Measurements from ENCODE around the gene BNIP3.
A peak's percentile ranks its signal among the peaks of the same experiment; 100 is the strongest.

BNIP3 gene

GRCh38 chr10:131979821-131980270 is 1.9 kb downstream of the BNIP3 start:
- Histone ChIP-seq H3K27ac (no peak overlapping the region), H3K9me3 (ENCODE audit: severe bottlenecking) (no peaks in the 10 kb centered on the region), H3K4me3 (ENCODE audit: low read depth, low read length) (peak overlapping the region; percentile 87; the same call in 1 of the 2 replicates), H3K36me3 (peaks cover 10% of the 10 kb centered on the region), H3K27me3 (ENCODE audit: insufficient read depth, low read depth, severe bottlenecking) (no peaks in the 10 kb centered on the region)
- no peak for TF ChIP-seq CTCF (IDR thresholded peaks at IDR 0.05; ENCODE audit: low read depth, low read length)
- no peak for DNase-seq

GRCh38 chr10:131979336-131979735 is 2.4 kb downstream of the BNIP3 start:
- no peak for DNase-seq
- H3K4me3 ChIP-seq (ENCODE audit: low read depth, low read length) = no peak overlapping the region
- TF ChIP-seq CTCF (IDR thresholded peaks at IDR 0.05; ENCODE audit: low read depth, low read length) = no peak

DNA sequence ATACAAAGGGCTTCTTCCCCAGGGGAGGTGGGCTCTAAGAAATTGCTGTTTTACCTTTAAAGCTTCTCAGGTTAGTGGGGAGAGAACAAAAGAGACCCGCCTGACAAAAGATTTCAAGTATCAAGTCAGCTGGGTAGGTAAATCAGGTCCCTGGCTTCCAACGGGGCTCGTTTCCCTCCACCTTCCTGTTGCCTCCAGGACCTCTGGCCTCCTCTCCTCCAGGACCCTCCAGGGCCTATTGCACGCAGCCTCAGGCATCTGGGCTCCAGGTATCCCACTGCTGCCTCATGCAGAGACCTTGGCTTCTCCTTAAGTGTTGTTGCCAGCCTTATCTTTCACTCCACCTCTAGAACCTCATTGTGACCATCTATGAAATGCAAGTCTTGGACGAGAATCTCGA is 2.9 kb downstream of the BNIP3 start:
- Histone ChIP-seq H3K36me3 (peaks cover 10% of the 10 kb centered on the region), H3K27ac (no peak overlapping the region), H3K4me3 (ENCODE audit: low read depth, low read length) (no peak overlapping the region), H3K9me3 (ENCODE audit: severe bottlenecking) (no peaks in the 10 kb centered on the region), H3K27me3 (ENCODE audit: insufficient read depth, low read depth, severe bottlenecking) (no peaks in the 10 kb centered on the region)
- no peak for TF ChIP-seq CTCF (IDR thresholded peaks at IDR 0.05; ENCODE audit: low read depth, low read length)
- DNase-seq = no peak

More at GRCh38 chr10:131979336-131979735, 2.4 kb downstream of the BNIP3 start:
- no peaks in the 10 kb centered on the region for H3K27me3 ChIP-seq (ENCODE audit: insufficient read depth, low read depth, severe bottlenecking)
- H3K27ac ChIP-seq = no peak overlapping the region
- H3K9me3 ChIP-seq (ENCODE audit: severe bottlenecking) = no peaks in the 10 kb centered on the region
- peaks cover 10% of the 10 kb centered on the region for H3K36me3 ChIP-seq

DNA sequence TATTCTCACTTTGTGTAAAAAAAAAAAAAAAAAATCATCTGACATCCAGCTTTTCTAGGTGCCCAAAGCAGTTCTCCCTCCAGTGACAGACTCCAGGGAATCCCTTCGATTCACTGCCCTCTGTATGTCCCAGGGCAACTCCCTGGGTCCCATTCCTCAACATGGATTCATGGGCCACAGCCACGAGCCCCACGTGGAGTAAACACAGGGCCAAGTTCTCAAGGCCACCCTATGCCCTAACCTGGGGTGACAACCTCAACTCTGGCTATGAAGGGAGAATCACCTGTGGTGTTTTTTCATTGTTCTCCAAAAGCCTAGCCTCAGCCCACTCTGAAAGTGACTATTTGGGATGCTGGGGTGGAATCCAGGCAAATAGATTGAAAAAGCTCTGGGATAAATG is 3.4 kb downstream of the BNIP3 start:
- TF ChIP-seq CTCF (IDR thresholded peaks at IDR 0.05; ENCODE audit: low read depth, low read length) = no peak
- Histone ChIP-seq H3K27ac (no peak overlapping the region), H3K36me3 (peaks cover 10% of the 10 kb centered on the region), H3K27me3 (ENCODE audit: insufficient read depth, low read depth, severe bottlenecking) (no peaks in the 10 kb centered on the region), H3K4me3 (ENCODE audit: low read depth, low read length) (no peak overlapping the region), H3K9me3 (ENCODE audit: severe bottlenecking) (no peaks in the 10 kb centered on the region)
- no peak for DNase-seq

GRCh38 chr10:131977323-131978096 is 4.2 kb downstream of the BNIP3 start:
- no peak for TF ChIP-seq CTCF (IDR thresholded peaks at IDR 0.05; ENCODE audit: low read depth, low read length)
- Histone ChIP-seq H3K4me3 (ENCODE audit: low read depth, low read length) (no peak overlapping the region), H3K27ac (no peak overlapping the region), H3K36me3 (peaks cover 10% of the 10 kb centered on the region), H3K9me3 (ENCODE audit: severe bottlenecking) (no peaks in the 10 kb centered on the region), H3K27me3 (ENCODE audit: insufficient read depth, low read depth, severe bottlenecking) (no peaks in the 10 kb centered on the region)
- no peak for DNase-seq

GRCh38 chr10:131975796-131976195 is 5.9 kb downstream of the BNIP3 start:
- Histone ChIP-seq H3K4me3 (ENCODE audit: low read depth, low read length) (no peak overlapping the region), H3K36me3 (peaks cover 19% of the 10 kb centered on the region), H3K27me3 (ENCODE audit: insufficient read depth, low read depth, severe bottlenecking) (no peaks in the 10 kb centered on the region), H3K27ac (no peak overlapping the region), H3K9me3 (ENCODE audit: severe bottlenecking) (no peaks in the 10 kb centered on the region)
- DNase-seq = no peak
- no peak for TF ChIP-seq CTCF (IDR thresholded peaks at IDR 0.05; ENCODE audit: low read depth, low read length)
